Parathyroid adenoma (tissue), 2 donors: ENCODE measurements around the gene PPARD.
A peak's percentile ranks its signal among the peaks of the same experiment; 100 is the strongest.

Source experiments
- H2AFZ ChIP-seq: fragments of 300-600 bp; sonication (generic); one replicate; pipeline ENCODE4 v1.7.0; 2017; ENCODE audit warnings: antibody characterized with exemption, mild to moderate bottlenecking
- H3K27ac ChIP-seq: fragments of 300-600 bp; sonication (generic); one replicate; pipeline ENCODE4 v1.7.0; 2017
- H3K27me3 ChIP-seq: fragments of 300-600 bp; sonication (generic); one replicate; pipeline ENCODE4 v1.7.0; 2017; ENCODE audit warnings: low read length; ENCODE audit not compliant: control insufficient read depth, insufficient read depth
- H3K36me3 ChIP-seq: fragments of 300-600 bp; sonication (generic); one replicate; pipeline ENCODE4 v1.7.0; 2017; ENCODE audit warnings: low read length; ENCODE audit not compliant: control insufficient read depth, insufficient read depth
- H3K4me1 ChIP-seq: fragments of 300-600 bp; sonication (generic); one replicate; pipeline ENCODE4 v1.7.0; 2017; ENCODE audit warnings: control low read depth
- H3K4me2 ChIP-seq: fragments of 300-600 bp; sonication (generic); one replicate; pipeline ENCODE4 v1.7.0; 2017; ENCODE audit warnings: low read length
- H3K4me3 ChIP-seq: fragments of 300-600 bp; sonication (generic); one replicate; pipeline ENCODE4 v1.7.0; 2017; ENCODE audit warnings: low read depth, low read length
- H3K79me2 ChIP-seq: fragments of 300-600 bp; sonication (generic); one replicate; pipeline ENCODE4 v1.7.0; 2017; ENCODE audit warnings: control low read depth
- H3K9ac ChIP-seq: fragments of 300-600 bp; sonication (generic); one replicate; pipeline ENCODE4 v1.7.0; 2017; ENCODE audit warnings: mild to moderate bottlenecking
- H3K9me3 ChIP-seq: fragments of 300-600 bp; sonication (generic); one replicate; pipeline ENCODE4 v1.7.0; 2017; ENCODE audit warnings: low read length; ENCODE audit not compliant: control insufficient read depth
- CTCF ChIP-seq: fragments of 300-600 bp; sonication (generic); IDR thresholded peaks from one replicate; pipeline ENCODE4 v1.7.0; 2017; ENCODE audit warnings: antibody characterized with exemption, mild to moderate bottlenecking
- donor health status: primary hyperparathyroidism.

The PPARD gene

GRCh38 chr6:35295521-35296315 is 46.6 kb upstream of the PPARD start:
- H3K27ac ChIP-seq, result no peak overlapping the region
- no peak for TF ChIP-seq CTCF
- no peaks in the 10 kb centered on the region for H3K79me2 ChIP-seq
- no peaks in the 10 kb centered on the region for H3K36me3 ChIP-seq
- peaks cover 9% of the 10 kb centered on the region for H3K4me1 ChIP-seq
- H3K9ac ChIP-seq, result no peak overlapping the region
- H3K4me2 ChIP-seq, result no peak overlapping the region
- H3K27me3 ChIP-seq, result no peaks in the 10 kb centered on the region
- no peak overlapping the region for H3K4me3 ChIP-seq
- H2AFZ ChIP-seq, result no peak overlapping the region
- H3K9me3 ChIP-seq, result no peaks in the 10 kb centered on the region

DNA sequence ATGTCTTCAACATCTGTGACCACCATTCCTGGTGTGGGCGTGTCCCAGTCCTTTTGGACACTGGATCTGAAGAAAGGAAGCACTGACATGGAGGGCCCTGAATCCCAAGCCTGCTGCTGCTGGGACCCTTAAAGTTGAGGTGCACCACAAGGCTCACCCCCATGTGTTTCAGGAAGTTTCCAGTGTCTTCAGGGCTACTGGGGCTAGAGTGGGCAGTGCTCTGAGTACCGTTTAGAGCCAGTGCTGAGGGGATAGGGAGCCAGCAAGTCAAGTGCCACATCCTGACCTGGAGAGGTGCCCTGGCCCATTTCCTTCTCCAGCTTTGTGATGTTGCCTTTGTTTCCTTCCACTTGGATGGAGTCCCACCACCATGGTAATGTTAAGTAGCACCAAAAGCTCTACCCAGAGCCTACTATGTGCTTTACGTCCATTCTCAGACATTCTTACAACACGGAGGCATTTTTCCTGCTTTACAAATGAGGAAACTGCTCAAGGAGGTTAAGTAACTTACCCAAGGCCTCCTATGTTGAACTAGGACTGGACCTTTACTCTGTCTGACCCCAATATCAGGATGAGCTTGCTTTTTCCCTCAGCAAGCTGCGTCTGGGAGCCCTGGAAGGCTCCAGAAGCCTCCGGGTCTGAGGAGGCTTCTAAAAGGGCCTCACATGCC is 45.3 kb upstream of the PPARD start:
- no peaks in the 10 kb centered on the region for H3K36me3 ChIP-seq
- H3K79me2 ChIP-seq, result no peaks in the 10 kb centered on the region
- no peaks in the 10 kb centered on the region for H3K27me3 ChIP-seq
- H3K4me1 ChIP-seq, result peaks cover 9% of the 10 kb centered on the region
- H2AFZ ChIP-seq, result peak overlapping the region; percentile 20
- no peak overlapping the region for H3K4me3 ChIP-seq
- TF ChIP-seq CTCF, result no peak
- no peak overlapping the region for H3K9ac ChIP-seq
- no peaks in the 10 kb centered on the region for H3K9me3 ChIP-seq
- no peak overlapping the region for H3K4me2 ChIP-seq
- H3K27ac ChIP-seq, result no peak overlapping the region

DNA sequence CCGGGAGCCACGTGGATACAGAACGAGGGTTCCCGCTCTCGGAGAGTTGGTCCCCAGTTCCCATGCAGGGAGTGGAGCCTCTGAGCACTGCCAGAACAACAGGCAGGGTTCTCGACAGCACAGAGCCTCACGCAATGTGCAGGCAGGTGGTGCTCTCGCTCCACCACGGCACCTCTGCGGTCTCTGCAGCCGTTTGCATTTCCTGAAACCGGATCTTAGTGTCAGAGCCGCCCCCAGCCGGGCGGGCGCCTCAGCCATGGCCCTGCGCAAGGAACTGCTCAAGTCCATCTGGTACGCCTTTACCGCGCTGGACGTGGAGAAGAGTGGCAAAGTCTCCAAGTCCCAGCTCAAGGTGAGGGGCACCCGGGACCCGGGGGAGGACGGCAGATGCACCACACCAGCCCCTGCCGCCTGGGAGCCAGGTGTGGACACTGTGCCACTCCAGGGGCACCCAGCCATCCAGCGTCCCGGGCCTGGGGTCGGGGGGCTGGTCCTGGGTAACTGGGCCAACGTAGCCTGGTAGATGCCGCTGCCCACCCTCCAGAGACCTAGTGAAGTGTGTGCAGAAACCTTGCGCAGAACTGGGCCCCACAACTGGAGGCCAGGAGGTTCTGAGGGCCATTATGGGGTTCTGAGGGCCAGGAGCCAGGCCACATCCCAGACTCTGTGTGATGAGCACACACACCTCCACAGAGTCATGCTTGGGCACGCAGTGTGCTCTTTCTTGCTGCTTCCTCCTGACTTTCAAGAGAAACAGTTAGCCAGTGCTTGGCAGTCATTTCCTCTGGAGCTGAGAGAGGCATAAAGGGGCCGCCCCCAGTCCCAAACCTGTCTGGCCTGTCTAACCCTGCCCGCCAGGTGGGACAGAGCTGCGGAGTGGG is 44.5 kb upstream of the PPARD start, which contains the start of gene DEF6:
DEF6 (plus strand) TSS at position 218 of the 881 bp plus-strand sequence; CDS start at position 257, 39 bp downstream.
- no peaks in the 10 kb centered on the region for H3K36me3 ChIP-seq
- peak within 1 kb of the TSS; percentile 20 for H2AFZ ChIP-seq
- peak; percentile 83 for TF ChIP-seq CTCF
- no peaks in the 10 kb centered on the region for H3K27me3 ChIP-seq
- H3K4me3 ChIP-seq, result no peak within 1 kb of the TSS
- H3K27ac ChIP-seq, result no peak within 1 kb of the TSS
- peak within 1 kb of the TSS; percentile 24 for H3K4me2 ChIP-seq
- peaks cover 9% of the 10 kb centered on the region for H3K4me1 ChIP-seq
- no peaks in the 10 kb centered on the region for H3K79me2 ChIP-seq
- no peaks in the 10 kb centered on the region for H3K9me3 ChIP-seq
- H3K9ac ChIP-seq, result no peak within 1 kb of the TSS

- no peak overlapping the region for H3K27ac ChIP-seq
- H3K4me3 ChIP-seq, result no peak overlapping the region
These were observed 43.7 kb upstream of the PPARD start for GRCh38 chr6:35298625-35299140.

More at GRCh38 chr6:35298625-35299140, 43.7 kb upstream of the PPARD start:
- no peaks in the 10 kb centered on the region for H3K27me3 ChIP-seq
- H3K4me1 ChIP-seq, result peaks cover 9% of the 10 kb centered on the region
- no peak for TF ChIP-seq CTCF
- H3K4me2 ChIP-seq, result no peak overlapping the region
- no peaks in the 10 kb centered on the region for H3K36me3 ChIP-seq
- no peak overlapping the region for H3K9ac ChIP-seq
- H3K79me2 ChIP-seq, result no peaks in the 10 kb centered on the region
- no peaks in the 10 kb centered on the region for H3K9me3 ChIP-seq
- H2AFZ ChIP-seq, result no peak overlapping the region
